Mucosa of stomach (tissue), 1 donor: ENCODE measurements around the gene ITPRID2.

ENCODE experiments used
- H3K27me3 ChIP-seq: one replicate; pipeline ENCODE4 v1.7.0; 2013; ENCODE audit warnings: mild to moderate bottlenecking, low read length; ENCODE audit not compliant: control insufficient read depth, insufficient read depth
- H3K36me3 ChIP-seq: one replicate; pipeline ENCODE4 v1.7.0; 2013; ENCODE audit warnings: low read length; ENCODE audit not compliant: control insufficient read depth, insufficient read depth
- H3K4me1 ChIP-seq: one replicate; pipeline ENCODE4 v1.7.0; 2013; ENCODE audit warnings: mild to moderate bottlenecking, low read length; ENCODE audit not compliant: control insufficient read depth, insufficient read depth
- H3K4me3 ChIP-seq: one replicate; pipeline ENCODE4 v1.7.0; 2013; ENCODE audit warnings: low read length
- H3K9ac ChIP-seq: one replicate; pipeline ENCODE4 v1.7.0; 2013; ENCODE audit warnings: mild to moderate bottlenecking, low read length, moderate library complexity
- H3K9me3 ChIP-seq: one replicate; pipeline ENCODE4 v1.7.0; 2013; ENCODE audit warnings: mild to moderate bottlenecking, low read length, moderate library complexity; ENCODE audit not compliant: control insufficient read depth
- donor health status: Pancreatic carcinoma.

Gene ITPRID2

DNA sequence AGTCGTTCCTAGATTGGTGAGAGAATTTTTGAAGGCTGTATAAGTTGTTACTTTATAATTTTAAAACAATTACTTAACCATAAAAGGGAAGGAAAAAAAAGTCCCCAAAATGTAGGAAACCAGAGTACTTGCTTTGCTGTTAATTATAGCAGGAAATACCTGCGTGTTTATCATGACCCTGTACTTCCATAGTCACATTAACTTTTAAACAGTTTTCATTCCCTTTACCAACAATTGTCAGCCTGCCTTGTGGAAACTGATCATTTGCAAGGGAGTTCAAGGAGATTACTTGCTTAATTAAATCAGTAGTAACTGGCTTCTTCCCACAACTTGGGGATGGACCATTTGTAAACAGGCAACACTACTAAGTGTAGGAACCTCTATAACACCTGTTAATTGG is 6.4 kb upstream of the ITPRID2 start:
- no peak overlapping the region for H3K4me3 ChIP-seq
- no peaks in the 10 kb centered on the region for H3K9me3 ChIP-seq
- no peak overlapping the region for H3K9ac ChIP-seq
- H3K27me3 ChIP-seq: no peaks in the 10 kb centered on the region
- no peaks in the 10 kb centered on the region for H3K36me3 ChIP-seq
- H3K4me1 ChIP-seq: peaks cover 5% of the 10 kb centered on the region

DNA sequence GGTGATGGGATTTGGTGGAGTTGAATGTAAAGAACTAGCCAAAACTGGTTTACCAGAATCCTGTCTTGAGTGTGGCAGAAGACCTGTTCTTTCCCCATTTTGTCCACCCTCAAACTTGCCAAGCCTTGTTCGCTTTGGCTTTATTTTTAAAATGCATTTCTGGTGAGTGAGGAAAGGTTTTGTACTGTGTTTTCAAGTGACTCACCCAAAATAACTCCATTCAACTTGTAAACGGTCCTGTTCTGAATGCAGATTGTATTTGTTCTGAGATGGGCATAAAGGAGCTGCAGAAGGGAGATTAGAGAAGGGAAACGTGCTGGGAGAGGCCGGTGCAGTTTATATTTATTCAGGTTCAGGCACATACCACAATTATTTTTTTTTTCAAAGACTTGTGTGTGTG is 5.3 kb upstream of the ITPRID2 start:
- no peak overlapping the region for H3K9ac ChIP-seq

DNA sequence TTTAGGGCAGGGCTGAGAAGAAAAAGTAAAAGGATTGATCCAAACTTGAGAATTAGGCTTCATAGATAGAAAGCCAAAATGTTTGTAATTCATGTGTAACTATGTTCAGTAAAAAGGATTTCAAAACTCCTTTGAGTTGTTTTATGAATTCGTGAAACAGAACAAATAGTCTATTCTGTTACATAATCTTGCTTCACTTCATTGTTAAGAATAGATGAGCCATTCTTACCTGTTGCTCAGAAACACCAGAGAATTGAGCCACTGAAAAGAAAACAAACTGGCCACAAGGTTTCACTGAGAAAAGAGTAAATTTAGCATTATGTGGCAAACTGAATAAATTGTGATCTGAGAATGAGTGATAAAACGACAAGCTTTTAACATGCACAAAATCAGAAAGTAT is 4.5 kb upstream of the ITPRID2 start:
- peaks cover 9% of the 10 kb centered on the region for H3K4me1 ChIP-seq
- no peaks in the 10 kb centered on the region for H3K36me3 ChIP-seq
- no peaks in the 10 kb centered on the region for H3K9me3 ChIP-seq
- no peaks in the 10 kb centered on the region for H3K27me3 ChIP-seq
- no peak overlapping the region for H3K9ac ChIP-seq
- no peak overlapping the region for H3K4me3 ChIP-seq

More for the DNA sequence above, 5.3 kb upstream of the ITPRID2 start:
- H3K4me1 ChIP-seq: peaks cover 9% of the 10 kb centered on the region
- no peak overlapping the region for H3K4me3 ChIP-seq
- H3K9me3 ChIP-seq: no peaks in the 10 kb centered on the region
- H3K36me3 ChIP-seq: no peaks in the 10 kb centered on the region
- no peaks in the 10 kb centered on the region for H3K27me3 ChIP-seq

DNA sequence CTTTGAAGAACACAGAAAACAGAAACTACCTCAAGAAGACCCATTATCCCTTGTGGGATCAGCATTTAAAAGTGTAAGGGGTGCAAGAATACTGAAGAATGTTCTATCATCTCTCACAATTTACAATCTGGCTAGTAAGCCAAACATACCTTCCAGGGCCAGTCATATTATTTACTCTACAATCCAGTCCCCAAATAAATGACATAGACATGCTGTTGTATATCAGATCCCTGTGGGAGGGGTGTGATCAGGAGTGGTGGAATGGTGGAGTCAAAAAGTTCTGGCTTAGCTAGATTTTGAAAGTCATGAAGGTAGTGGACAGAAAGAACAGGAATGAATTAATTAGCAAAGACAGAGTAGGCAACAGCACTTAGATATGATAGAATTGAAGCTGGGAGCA is 1.8 kb upstream of the ITPRID2 start:
- Histone ChIP-seq H3K9me3 (no peaks in the 10 kb centered on the region), H3K27me3 (no peaks in the 10 kb centered on the region), H3K9ac (no peak overlapping the region), H3K4me3 (no peak overlapping the region), H3K4me1 (peaks cover 9% of the 10 kb centered on the region), H3K36me3 (no peaks in the 10 kb centered on the region)

GRCh38 chr2:181890271-181890670 is 1.3 kb upstream of the ITPRID2 start:
- H3K36me3 ChIP-seq: no peaks in the 10 kb centered on the region
- H3K4me3 ChIP-seq: no peak overlapping the region
- no peaks in the 10 kb centered on the region for H3K27me3 ChIP-seq
- H3K9ac ChIP-seq: no peak overlapping the region
- H3K9me3 ChIP-seq: no peaks in the 10 kb centered on the region
- peaks cover 9% of the 10 kb centered on the region for H3K4me1 ChIP-seq

DNA sequence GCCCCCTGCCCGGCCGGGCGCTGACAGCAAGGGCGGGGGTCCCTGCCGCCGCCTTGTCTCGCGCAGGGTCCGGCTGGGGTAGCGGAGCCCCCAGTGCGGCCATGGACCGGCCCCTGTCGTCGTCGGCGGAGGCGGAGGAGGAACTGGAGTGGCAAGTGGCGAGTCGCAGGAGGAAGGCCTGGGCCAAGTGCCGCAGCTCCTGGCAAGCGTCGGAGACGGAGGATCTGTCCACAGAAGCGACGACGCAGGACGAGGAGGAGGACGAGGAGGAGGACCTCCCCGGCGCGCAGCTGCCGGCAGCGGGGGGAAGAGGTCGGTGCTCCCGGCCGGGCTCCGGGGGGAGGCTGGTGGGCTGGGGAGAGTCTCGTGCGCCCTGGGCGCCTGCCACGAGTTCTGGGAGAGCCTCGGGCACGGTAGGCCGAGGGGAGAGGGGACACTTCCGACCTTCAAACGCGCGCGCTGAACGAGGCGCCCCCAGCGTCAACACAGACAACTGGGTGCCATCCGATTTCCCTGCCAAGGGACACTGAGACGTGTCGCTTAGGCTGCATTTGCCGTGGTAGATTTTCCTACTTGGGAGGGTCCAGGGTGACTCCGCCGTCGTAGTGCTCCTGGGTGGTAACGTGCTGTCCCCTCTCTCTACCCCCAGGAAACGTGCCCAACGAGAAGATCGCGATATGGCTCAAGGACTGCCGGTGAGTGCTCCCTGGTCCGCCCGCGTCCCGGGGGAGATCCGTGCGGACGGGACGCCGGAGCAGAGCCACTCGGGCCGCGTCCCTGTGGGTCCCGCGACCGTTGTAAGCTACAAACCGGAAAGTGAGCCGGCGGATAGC is 652 bp downstream of the ITPRID2 start:
- Histone ChIP-seq H3K4me1 (peaks cover 9% of the 10 kb centered on the region), H3K9me3 (no peaks in the 10 kb centered on the region), H3K36me3 (no peaks in the 10 kb centered on the region), H3K27me3 (no peaks in the 10 kb centered on the region), H3K9ac (peak overlapping the region; percentile 94), H3K4me3 (peak overlapping the region; percentile 66)

DNA sequence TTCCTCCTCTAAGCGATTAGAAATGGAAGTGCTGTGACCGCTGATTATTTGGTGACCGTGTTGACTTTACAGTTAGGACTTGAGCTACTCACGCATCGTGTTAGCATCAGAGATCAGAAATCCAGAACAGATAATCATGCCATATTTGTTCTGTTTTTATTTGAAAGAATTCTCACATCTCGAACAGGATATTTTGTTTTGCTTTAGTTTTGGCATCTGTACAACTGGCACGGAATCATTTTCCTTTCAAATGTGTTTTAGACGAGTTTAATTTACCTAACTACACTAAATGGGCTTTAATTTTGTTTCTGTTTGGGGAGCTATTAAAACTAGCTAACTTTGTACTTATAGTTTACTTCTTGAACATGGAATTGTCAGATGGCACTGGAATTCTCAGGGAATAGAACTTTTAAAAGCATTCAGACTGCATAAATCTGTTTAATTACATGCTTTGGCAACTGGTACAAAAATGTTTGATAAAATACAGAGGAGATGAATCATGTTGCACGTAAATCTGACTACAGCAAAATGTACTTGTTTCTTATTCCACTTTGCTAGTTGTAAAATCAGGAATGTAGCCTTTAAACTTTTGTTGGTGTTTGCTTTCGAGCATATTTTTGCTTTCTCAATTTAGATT is 1.4 kb downstream of the ITPRID2 start:
- Histone ChIP-seq H3K9ac (peak overlapping the region; percentile 94), H3K27me3 (no peaks in the 10 kb centered on the region), H3K36me3 (no peaks in the 10 kb centered on the region), H3K4me3 (peak overlapping the region; percentile 66), H3K4me1 (peaks cover 9% of the 10 kb centered on the region), H3K9me3 (no peaks in the 10 kb centered on the region)

DNA sequence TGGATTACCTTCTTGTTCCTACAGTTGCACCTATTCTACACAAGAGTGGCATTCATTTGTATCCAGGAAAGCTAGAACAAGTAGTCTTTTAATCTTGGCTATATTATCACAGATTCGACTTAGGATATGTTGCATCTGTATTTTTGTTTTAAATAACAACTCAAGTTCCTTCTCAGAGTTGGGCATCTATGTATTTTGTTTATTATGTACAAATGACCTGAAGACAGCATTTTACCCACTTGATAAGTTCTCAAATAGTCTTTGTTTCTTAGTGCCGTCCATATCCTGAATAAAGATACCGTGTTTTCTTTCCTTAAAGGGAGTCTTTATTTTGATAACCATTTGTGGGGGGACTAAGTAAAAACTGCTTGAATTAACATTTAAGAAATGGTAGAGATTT is 2.9 kb downstream of the ITPRID2 start:
- no peaks in the 10 kb centered on the region for H3K36me3 ChIP-seq
- H3K27me3 ChIP-seq: no peaks in the 10 kb centered on the region
- H3K4me3 ChIP-seq: peak overlapping the region; percentile 22
- H3K9me3 ChIP-seq: no peaks in the 10 kb centered on the region
- H3K9ac ChIP-seq: peak overlapping the region; percentile 94
- peaks cover 15% of the 10 kb centered on the region for H3K4me1 ChIP-seq

DNA sequence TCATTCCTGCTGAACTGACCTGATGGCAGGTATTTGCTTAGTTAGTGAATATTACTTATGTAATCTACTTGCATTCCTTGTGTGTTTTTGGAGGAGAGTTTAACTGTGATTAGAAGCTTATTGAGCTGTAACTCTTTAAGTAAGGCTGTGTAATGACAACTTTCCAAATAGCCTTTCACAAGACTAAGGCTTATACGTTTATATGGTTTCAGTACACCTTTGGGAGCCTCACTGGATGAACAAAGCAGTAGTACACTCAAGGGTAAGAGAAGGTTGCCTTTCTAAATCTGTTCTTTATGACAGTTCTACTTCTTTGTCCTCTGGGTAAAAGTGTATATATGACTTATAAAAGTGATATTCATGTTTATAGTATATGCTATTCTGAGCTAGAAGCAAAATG is 4.3 kb downstream of the ITPRID2 start:
- Histone ChIP-seq H3K36me3 (no peaks in the 10 kb centered on the region), H3K4me3 (no peak overlapping the region), H3K4me1 (peaks cover 15% of the 10 kb centered on the region), H3K9ac (peak overlapping the region; percentile 1), H3K27me3 (no peaks in the 10 kb centered on the region), H3K9me3 (no peaks in the 10 kb centered on the region)

GRCh38 chr2:181896286-181896685 is 4.8 kb downstream of the ITPRID2 start:
- Histone ChIP-seq H3K9ac (peak overlapping the region; percentile 16), H3K4me1 (peaks cover 15% of the 10 kb centered on the region), H3K4me3 (no peak overlapping the region)

DNA sequence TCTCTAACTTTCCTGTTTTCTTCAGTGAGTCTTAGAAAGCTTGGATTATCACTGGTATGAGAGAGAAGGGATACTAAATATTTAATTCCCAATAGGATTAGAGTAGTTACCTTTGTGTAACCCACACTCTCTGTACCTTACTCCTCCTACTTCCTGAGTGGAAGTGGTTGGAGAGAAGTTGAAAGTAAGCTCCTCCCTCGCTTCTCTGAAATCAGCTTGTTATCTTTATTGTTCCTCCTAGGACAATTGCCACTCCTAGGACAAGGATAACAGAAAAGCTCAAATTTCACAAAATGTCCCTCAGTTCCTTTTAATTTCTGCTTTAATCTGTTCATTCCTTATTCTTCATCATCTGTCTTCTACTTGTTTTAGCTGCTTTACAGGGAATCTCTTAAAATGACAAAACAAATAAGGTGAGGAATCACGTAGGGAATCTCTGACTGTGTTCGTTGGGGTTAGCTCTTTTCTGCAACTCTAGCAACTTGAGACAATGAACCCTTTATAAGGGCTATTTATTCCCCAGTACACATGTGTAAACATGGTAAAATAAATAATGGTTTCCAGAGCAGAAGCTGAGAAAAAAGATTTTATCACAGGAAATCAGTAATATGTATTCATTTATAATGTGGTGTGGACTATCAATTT is 8.6 kb downstream of the ITPRID2 start:
- H3K4me3 ChIP-seq: no peak overlapping the region
- no peaks in the 10 kb centered on the region for H3K36me3 ChIP-seq
- H3K9ac ChIP-seq: no peak overlapping the region
- no peaks in the 10 kb centered on the region for H3K27me3 ChIP-seq
- no peaks in the 10 kb centered on the region for H3K9me3 ChIP-seq
- H3K4me1 ChIP-seq: peaks cover 26% of the 10 kb centered on the region

More at GRCh38 chr2:181896286-181896685, 4.8 kb downstream of the ITPRID2 start:
- Histone ChIP-seq H3K27me3 (no peaks in the 10 kb centered on the region), H3K9me3 (no peaks in the 10 kb centered on the region), H3K36me3 (no peaks in the 10 kb centered on the region)

DNA sequence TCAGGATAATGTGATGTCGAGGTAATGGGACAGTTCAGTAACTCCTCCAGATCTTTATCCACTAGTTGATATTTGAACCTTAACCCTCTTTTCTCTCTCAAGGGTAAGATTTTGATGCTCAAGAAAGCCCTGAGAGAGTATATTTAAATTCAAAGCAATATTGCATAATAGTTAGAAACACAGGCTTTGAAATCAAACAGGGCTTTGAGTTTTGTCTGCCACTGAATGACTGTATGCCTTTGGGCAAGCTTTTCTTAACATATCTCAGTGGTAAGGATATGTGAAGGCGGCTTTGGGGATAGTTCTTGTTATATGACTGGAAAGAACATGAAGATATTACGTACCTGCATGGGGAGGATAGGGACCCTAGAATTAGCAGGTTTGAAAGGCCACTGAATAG is 11.1 kb downstream of the ITPRID2 start:
- Histone ChIP-seq H3K27me3 (no peaks in the 10 kb centered on the region), H3K4me3 (no peak overlapping the region), H3K36me3 (no peaks in the 10 kb centered on the region)

More for the DNA sequence above, 11.1 kb downstream of the ITPRID2 start:
- H3K4me1 ChIP-seq: peaks cover 26% of the 10 kb centered on the region
- H3K9ac ChIP-seq: no peak overlapping the region
- no peaks in the 10 kb centered on the region for H3K9me3 ChIP-seq
